Rectal smooth muscle tissue (tissue), 1 donor: ENCODE results near the gene RFX4.
"Not testable (repeated sequence)": the region's sequence is repeated elsewhere in the genome, so short reads cannot be mapped to it uniquely, and the experiment has no call there.

ENCODE experiments used
- H3K27ac ChIP-seq: one replicate; pipeline ENCODE4 v1.7.0; 2013; ENCODE audit warnings: low read depth, low read length, inconsistent platforms
- H3K27me3 ChIP-seq: one replicate; pipeline ENCODE4 v1.7.0; 2013; ENCODE audit warnings: low read length; ENCODE audit not compliant: control insufficient read depth, insufficient read depth
- H3K36me3 ChIP-seq: one replicate; pipeline ENCODE4 v1.7.0; 2013; ENCODE audit warnings: low read length; ENCODE audit not compliant: control insufficient read depth, insufficient read depth
- H3K4me1 ChIP-seq: one replicate; pipeline ENCODE4 v1.7.0; 2013; ENCODE audit warnings: low read length; ENCODE audit not compliant: control insufficient read depth, insufficient read depth
- H3K4me3 ChIP-seq: one replicate; pipeline ENCODE4 v1.7.0; 2013; ENCODE audit warnings: low read length
- H3K9ac ChIP-seq: one replicate; pipeline ENCODE4 v1.7.0; 2013; ENCODE audit warnings: low read length

Gene RFX4

GRCh38 chr12:106684497-106684896 is 101.7 kb downstream of the RFX4 start:
- Histone ChIP-seq H3K36me3 (no peaks in the 10 kb centered on the region), H3K9ac (no peak overlapping the region), H3K27ac (no peak overlapping the region), H3K4me3 (no peak overlapping the region), H3K27me3 (no peaks in the 10 kb centered on the region), H3K4me1 (no peaks in the 10 kb centered on the region)

GRCh38 chr12:106685381-106685780 is 102.6 kb downstream of the RFX4 start:
- Histone ChIP-seq H3K4me3 (no peak overlapping the region), H3K36me3 (no peaks in the 10 kb centered on the region), H3K27ac (no peak overlapping the region), H3K27me3 (no peaks in the 10 kb centered on the region), H3K9ac (no peak overlapping the region), H3K4me1 (no peaks in the 10 kb centered on the region)

GRCh38 chr12:106687672-106688071 is 104.9 kb downstream of the RFX4 start:
- no peak overlapping the region for H3K9ac ChIP-seq
- no peaks in the 10 kb centered on the region for H3K36me3 ChIP-seq
- no peaks in the 10 kb centered on the region for H3K27me3 ChIP-seq
- H3K27ac ChIP-seq = no peak overlapping the region
- no peak overlapping the region for H3K4me3 ChIP-seq
- H3K4me1 ChIP-seq = no peaks in the 10 kb centered on the region

GRCh38 chr12:106690569-106691305 is 107.9 kb downstream of the RFX4 start:
- H3K27me3 ChIP-seq = no peaks in the 10 kb centered on the region
- no peak overlapping the region for H3K27ac ChIP-seq
- H3K9ac ChIP-seq = no peak overlapping the region
- no peak overlapping the region for H3K4me3 ChIP-seq
- no peaks in the 10 kb centered on the region for H3K36me3 ChIP-seq
- H3K4me1 ChIP-seq = no peaks in the 10 kb centered on the region

- H3K9ac ChIP-seq, H3K27ac ChIP-seq, H3K4me1 ChIP-seq, H3K36me3 ChIP-seq, H3K27me3 ChIP-seq, H3K4me3 ChIP-seq: not testable (repeated sequence)
These were observed 109.2 kb downstream of the RFX4 start for GRCh38 chr12:106692033-106692432.

GRCh38 chr12:106692896-106693820 is 110.4 kb downstream of the RFX4 start:
- no peaks in the 10 kb centered on the region for H3K27me3 ChIP-seq
- no peaks in the 10 kb centered on the region for H3K36me3 ChIP-seq
- no peaks in the 10 kb centered on the region for H3K4me1 ChIP-seq
- no peak overlapping the region for H3K4me3 ChIP-seq
- no peak overlapping the region for H3K9ac ChIP-seq
- H3K27ac ChIP-seq = no peak overlapping the region

GRCh38 chr12:106696071-106696470 is 113.3 kb downstream of the RFX4 start:
- no peak overlapping the region for H3K4me3 ChIP-seq
- no peaks in the 10 kb centered on the region for H3K27me3 ChIP-seq
- no peaks in the 10 kb centered on the region for H3K36me3 ChIP-seq
- no peaks in the 10 kb centered on the region for H3K4me1 ChIP-seq
- H3K27ac ChIP-seq = no peak overlapping the region
- H3K9ac ChIP-seq = no peak overlapping the region

GRCh38 chr12:106696681-106697417 is 114.0 kb downstream of the RFX4 start:
- no peak overlapping the region for H3K27ac ChIP-seq
- no peaks in the 10 kb centered on the region for H3K27me3 ChIP-seq

GRCh38 chr12:106704081-106704480 is 121.3 kb downstream of the RFX4 start:
- no peaks in the 10 kb centered on the region for H3K4me1 ChIP-seq
- H3K27ac ChIP-seq = no peak overlapping the region
- no peak overlapping the region for H3K4me3 ChIP-seq
- H3K36me3 ChIP-seq = no peaks in the 10 kb centered on the region
- H3K27me3 ChIP-seq = peaks cover 2% of the 10 kb centered on the region
- H3K9ac ChIP-seq = no peak overlapping the region

More at GRCh38 chr12:106696681-106697417, 114.0 kb downstream of the RFX4 start:
- Histone ChIP-seq H3K9ac (no peak overlapping the region), H3K4me3 (no peak overlapping the region), H3K4me1 (no peaks in the 10 kb centered on the region), H3K36me3 (no peaks in the 10 kb centered on the region)

GRCh38 chr12:106705971-106706370 is 123.2 kb downstream of the RFX4 start:
- Histone ChIP-seq H3K9ac (no peak overlapping the region), H3K27me3 (peaks cover 2% of the 10 kb centered on the region)

GRCh38 chr12:106709068-106709511 is 126.3 kb downstream of the RFX4 start:
- Histone ChIP-seq H3K4me1 (no peaks in the 10 kb centered on the region), H3K36me3 (no peaks in the 10 kb centered on the region), H3K4me3 (no peak overlapping the region), H3K27ac (no peak overlapping the region), H3K9ac (no peak overlapping the region), H3K27me3 (peaks cover 2% of the 10 kb centered on the region)

More at GRCh38 chr12:106705971-106706370, 123.2 kb downstream of the RFX4 start:
- no peak overlapping the region for H3K4me3 ChIP-seq
- H3K4me1 ChIP-seq = no peaks in the 10 kb centered on the region
- H3K27ac ChIP-seq = no peak overlapping the region
- H3K36me3 ChIP-seq = no peaks in the 10 kb centered on the region
